ENCODE results near the gene TTC7B. TPM values are rescaled to one million over a fixed set of nuclear protein-coding genes. Genes with fewer than 3 reads are reported as not detected.
"Not testable (repeated sequence)": the region's sequence is repeated elsewhere in the genome, so short reads cannot be mapped to it uniquely, and the experiment has no call there.

The TTC7B gene
- total RNA-seq, 1 donor from 2014 or later = 46.6 TPM

DNA sequence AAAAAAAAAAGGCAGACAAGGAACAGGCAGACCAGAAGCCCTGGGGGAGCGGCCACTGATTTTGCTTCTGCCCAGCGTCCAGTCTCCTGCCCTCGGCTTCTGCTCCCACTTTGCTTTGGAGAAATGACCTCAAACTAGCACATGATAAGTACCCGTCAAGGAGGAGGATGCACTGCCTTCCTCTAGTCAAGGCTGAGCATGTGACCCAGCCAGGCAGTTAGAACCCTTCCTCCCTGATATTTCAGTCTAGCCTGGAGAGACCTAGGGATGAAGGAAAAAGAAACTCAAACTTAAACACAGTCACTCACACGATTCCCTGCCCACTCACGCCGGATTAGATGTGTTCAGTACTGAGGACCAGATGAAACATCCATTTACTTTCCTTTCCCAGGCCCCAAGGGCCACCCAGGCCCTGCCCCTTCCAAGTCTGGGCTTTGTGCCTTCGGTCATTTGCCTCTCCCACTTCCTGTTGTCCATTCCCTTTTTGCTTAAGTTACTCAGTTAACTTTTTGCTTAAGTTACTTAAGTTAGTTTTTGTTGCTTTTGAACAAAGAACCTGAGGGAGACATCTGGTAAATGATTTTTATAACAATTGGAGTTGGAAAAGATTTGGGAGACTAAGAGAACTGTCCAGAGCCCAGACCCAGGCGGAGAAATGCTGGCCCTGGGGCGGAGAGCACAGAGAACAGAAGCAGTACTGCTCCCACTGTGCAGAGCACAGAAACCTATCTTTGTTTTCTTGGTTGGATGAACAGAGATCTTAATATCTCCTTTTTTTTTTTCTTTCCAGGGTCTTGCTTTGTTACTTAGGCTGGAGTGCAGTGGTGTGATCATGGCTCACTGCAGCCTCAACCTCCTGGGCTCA, 23.0 kb upstream of the TTC7B start:
- no peaks in the 10 kb centered on the region for H3K9me3 Mint-ChIP-seq (ENCODE audit: low read depth)
- H3K27ac Mint-ChIP-seq = no peak overlapping the region
- no peaks in the 10 kb centered on the region for H3K36me3 Mint-ChIP-seq (ENCODE audit: insufficient read depth)
- DNase-seq (ENCODE audit: low spot score, unreplicated experiment) = no peak
- peaks cover 7% of the 10 kb centered on the region for H3K27me3 Mint-ChIP-seq
- H3K4me3 Mint-ChIP-seq (ENCODE audit: low read depth) = no peak overlapping the region
- no peaks in the 10 kb centered on the region for H3K4me1 Mint-ChIP-seq (ENCODE audit: low read depth)
- TF ChIP-seq, protein P1, sequence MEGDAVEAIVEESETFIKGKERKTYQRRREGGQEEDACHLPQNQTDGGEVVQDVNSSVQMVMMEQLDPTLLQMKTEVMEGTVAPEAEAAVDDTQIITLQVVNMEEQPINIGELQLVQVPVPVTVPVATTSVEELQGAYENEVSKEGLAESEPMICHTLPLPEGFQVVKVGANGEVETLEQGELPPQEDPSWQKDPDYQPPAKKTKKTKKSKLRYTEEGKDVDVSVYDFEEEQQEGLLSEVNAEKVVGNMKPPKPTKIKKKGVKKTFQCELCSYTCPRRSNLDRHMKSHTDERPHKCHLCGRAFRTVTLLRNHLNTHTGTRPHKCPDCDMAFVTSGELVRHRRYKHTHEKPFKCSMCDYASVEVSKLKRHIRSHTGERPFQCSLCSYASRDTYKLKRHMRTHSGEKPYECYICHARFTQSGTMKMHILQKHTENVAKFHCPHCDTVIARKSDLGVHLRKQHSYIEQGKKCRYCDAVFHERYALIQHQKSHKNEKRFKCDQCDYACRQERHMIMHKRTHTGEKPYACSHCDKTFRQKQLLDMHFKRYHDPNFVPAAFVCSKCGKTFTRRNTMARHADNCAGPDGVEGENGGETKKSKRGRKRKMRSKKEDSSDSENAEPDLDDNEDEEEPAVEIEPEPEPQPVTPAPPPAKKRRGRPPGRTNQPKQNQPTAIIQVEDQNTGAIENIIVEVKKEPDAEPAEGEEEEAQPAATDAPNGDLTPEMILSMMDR (IDR thresholded peaks at IDR 0.05; ENCODE audit: unreplicated experiment) = no peak

DNA sequence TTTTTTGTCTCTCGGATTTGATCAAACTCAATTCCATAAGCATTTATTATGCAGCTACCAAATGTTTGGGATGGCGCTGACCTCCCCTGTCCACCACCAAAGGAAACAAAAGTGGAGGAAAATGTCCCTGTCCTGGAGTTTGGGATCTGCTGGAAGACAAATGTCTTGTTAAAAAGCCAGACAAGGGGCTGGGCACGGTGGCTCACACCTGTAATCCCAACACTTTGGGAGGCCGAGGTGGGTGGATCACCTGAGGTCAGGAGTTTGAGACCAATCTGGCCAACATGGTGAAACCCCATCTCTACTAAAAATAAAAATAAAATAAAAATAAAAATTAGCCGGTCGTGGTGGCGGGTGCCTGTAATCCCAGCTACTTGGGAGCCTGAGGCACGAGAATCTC, 22.3 kb upstream of the TTC7B start:
- not testable (repeated sequence) for H3K27ac Mint-ChIP-seq; H3K4me3 Mint-ChIP-seq (ENCODE audit: low read depth); H3K9me3 Mint-ChIP-seq (ENCODE audit: low read depth); H3K4me1 Mint-ChIP-seq (ENCODE audit: low read depth); DNase-seq (ENCODE audit: low spot score, unreplicated experiment); H3K27me3 Mint-ChIP-seq; H3K36me3 Mint-ChIP-seq (ENCODE audit: insufficient read depth)

DNA sequence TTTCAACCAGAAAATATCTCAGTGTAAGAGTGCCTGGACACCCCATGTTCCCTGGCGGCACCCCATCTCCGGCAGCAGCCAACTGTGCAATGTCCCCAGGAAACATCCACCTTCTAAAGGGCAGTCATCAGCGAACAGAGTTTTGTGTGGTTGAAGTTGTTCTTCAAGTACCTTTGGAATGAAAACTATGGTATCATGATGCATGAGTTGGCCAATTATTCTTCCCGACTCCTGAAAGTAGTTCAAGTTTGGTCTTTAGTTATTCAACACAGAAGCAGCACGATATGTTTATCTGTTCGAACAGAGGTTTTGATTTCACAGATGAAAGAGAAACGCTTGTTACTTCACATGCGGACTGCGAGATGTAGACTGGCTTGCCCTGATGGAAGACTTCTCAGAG, 21.1 kb upstream of the TTC7B start:
- H3K36me3 Mint-ChIP-seq (ENCODE audit: insufficient read depth) = no peaks in the 10 kb centered on the region
- H3K4me1 Mint-ChIP-seq (ENCODE audit: low read depth) = no peaks in the 10 kb centered on the region
- H3K9me3 Mint-ChIP-seq (ENCODE audit: low read depth) = no peaks in the 10 kb centered on the region
- H3K27me3 Mint-ChIP-seq = peaks cover 7% of the 10 kb centered on the region
- H3K4me3 Mint-ChIP-seq (ENCODE audit: low read depth) = no peak overlapping the region
- H3K27ac Mint-ChIP-seq = no peak overlapping the region
- DNase-seq (ENCODE audit: low spot score, unreplicated experiment) = no peak
- TF ChIP-seq, protein P1 (IDR thresholded peaks at IDR 0.05; ENCODE audit: unreplicated experiment) = no peak

DNA sequence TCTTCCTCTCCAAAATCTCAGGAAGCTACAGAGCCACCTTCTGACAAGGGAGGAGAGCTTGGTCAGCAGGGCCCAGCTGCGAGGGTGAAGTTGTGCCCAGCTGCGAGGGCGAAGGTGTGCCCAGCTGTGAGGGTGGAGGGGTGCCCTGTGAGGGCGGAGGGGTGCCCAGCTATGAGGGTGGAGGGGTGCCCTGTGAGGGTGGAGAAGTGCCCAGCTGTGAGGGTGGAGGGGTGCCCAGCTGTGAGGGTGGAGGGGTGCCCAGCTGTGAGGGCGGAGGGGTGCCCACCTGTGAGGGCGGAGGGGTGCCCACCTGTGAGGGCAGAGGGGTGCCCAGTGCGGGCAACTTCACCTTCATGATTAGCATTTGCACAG, 20.4 kb upstream of the TTC7B start:
- Mint-ChIP-seq H3K27ac (no peak overlapping the region), H3K36me3 (ENCODE audit: insufficient read depth) (no peaks in the 10 kb centered on the region), H3K27me3 (peaks cover 10% of the 10 kb centered on the region), H3K9me3 (ENCODE audit: low read depth) (no peaks in the 10 kb centered on the region), H3K4me1 (ENCODE audit: low read depth) (no peaks in the 10 kb centered on the region), H3K4me3 (ENCODE audit: low read depth) (no peak overlapping the region)
- TF ChIP-seq, protein P1 (IDR thresholded peaks at IDR 0.05; ENCODE audit: unreplicated experiment) = no peak
- no peak for DNase-seq (ENCODE audit: low spot score, unreplicated experiment)

DNA sequence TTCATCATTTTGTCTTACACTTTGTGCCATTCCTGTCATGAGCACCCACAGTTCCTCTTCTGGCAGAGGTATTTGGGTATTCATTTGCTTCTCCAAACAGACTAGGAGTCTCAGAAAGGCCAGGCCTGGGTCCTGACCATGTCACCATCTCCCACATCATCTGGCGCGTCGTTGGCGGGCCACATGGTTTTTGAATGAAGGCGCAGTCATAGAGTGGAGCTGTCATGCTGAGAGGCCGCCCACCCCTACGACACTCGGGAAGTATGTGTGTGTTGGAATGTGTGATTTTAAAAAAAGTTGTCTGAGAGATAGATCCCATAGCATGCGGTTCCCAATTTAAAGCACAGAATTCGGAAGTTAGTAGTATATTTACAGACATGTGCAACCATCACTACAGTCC, 15.6 kb upstream of the TTC7B start:
- peaks cover 28% of the 10 kb centered on the region for H3K27me3 Mint-ChIP-seq
- no peak for DNase-seq (ENCODE audit: low spot score, unreplicated experiment)
- H3K27ac Mint-ChIP-seq = no peak overlapping the region
- H3K36me3 Mint-ChIP-seq (ENCODE audit: insufficient read depth) = no peaks in the 10 kb centered on the region
- TF ChIP-seq, protein P1 (IDR thresholded peaks at IDR 0.05; ENCODE audit: unreplicated experiment) = no peak
- H3K4me1 Mint-ChIP-seq (ENCODE audit: low read depth) = no peaks in the 10 kb centered on the region
- H3K9me3 Mint-ChIP-seq (ENCODE audit: low read depth) = no peaks in the 10 kb centered on the region
- H3K4me3 Mint-ChIP-seq (ENCODE audit: low read depth) = no peak overlapping the region
